SIG-M5 (cell line): ENCODE data around the gene APBA1.

Source experiments
- DNase-seq: peaks from one replicate; lab custom pipeline; 2025; lab: John Stamatoyannopoulos, UW

Gene APBA1

GRCh38 chr9:69519470-69520240 lies 152.5 kb downstream of the APBA1 start:
- no peak for DNase-seq

GRCh38 chr9:69516353-69517322 lies 155.5 kb downstream of the APBA1 start:
- no peak for DNase-seq

- no peak for DNase-seq
These were observed 156.4 kb downstream of the APBA1 start for GRCh38 chr9:69515810-69516209.

GRCh38 chr9:69513141-69513820 lies 158.9 kb downstream of the APBA1 start:
- DNase-seq, result no peak

- no peak for DNase-seq
These were observed 168.1 kb downstream of the APBA1 start for GRCh38 chr9:69504058-69504457.

GRCh38 chr9:69502671-69503301 lies 169.4 kb downstream of the APBA1 start:
- DNase-seq, result no peak

GRCh38 chr9:69500896-69501295 lies 171.3 kb downstream of the APBA1 start:
- no peak for DNase-seq

GRCh38 chr9:69499959-69500358 lies 172.2 kb downstream of the APBA1 start:
- no peak for DNase-seq

GRCh38 chr9:69499407-69499806 lies 172.8 kb downstream of the APBA1 start:
- DNase-seq, result no peak

GRCh38 chr9:69498470-69498869 lies 173.7 kb downstream of the APBA1 start:
- DNase-seq, result no peak

GRCh38 chr9:69497816-69498215 lies 174.4 kb downstream of the APBA1 start:
- no peak for DNase-seq

- DNase-seq, result no peak
These were observed 175.2 kb downstream of the APBA1 start for GRCh38 chr9:69496846-69497450.

- no peak for DNase-seq
These were observed 176.9 kb downstream of the APBA1 start for GRCh38 chr9:69495296-69495695.

GRCh38 chr9:69494763-69495162 lies 177.4 kb downstream of the APBA1 start:
- DNase-seq, result no peak

GRCh38 chr9:69494208-69494607 lies 178.0 kb downstream of the APBA1 start:
- DNase-seq, result no peak

GRCh38 chr9:69486498-69486897 lies 185.7 kb downstream of the APBA1 start:
- DNase-seq, result no peak

- DNase-seq, result no peak
These were observed 186.7 kb downstream of the APBA1 start for GRCh38 chr9:69485466-69485865.

GRCh38 chr9:69483886-69484422 lies 188.2 kb downstream of the APBA1 start:
- no peak for DNase-seq

- no peak for DNase-seq
These were observed 195.4 kb downstream of the APBA1 start for GRCh38 chr9:69476797-69477196.

GRCh38 chr9:69476016-69476415 lies 196.2 kb downstream of the APBA1 start:
- no peak for DNase-seq

- no peak for DNase-seq
These were observed 197.3 kb downstream of the APBA1 start for GRCh38 chr9:69474821-69475220.
